Activated naive CD8-positive, alpha-beta T cell treated with anti-CD3 and anti-CD28 coated beads, Interleukin-2, amount 50 U/mL, for 24 hours (primary cell): ENCODE results near the gene UBE2R2.
A peak's percentile ranks its signal among the peaks of the same experiment; 100 is the strongest.

Source experiments
- ATAC-seq: fragments of 150-1000 bp; cut with Tn5 transposase; one replicate; pipeline ENCODE4 v1.10.0; 2021
- DNase-seq: peaks from one replicate; pipeline ENCODE4 v3.0.0; 2021
- H3K27ac Mint-ChIP-seq: one replicate; pipeline ENCODE4 v1.8.0; 2021; ENCODE audit warnings: mild to moderate bottlenecking, mixed read lengths
- H3K27me3 Mint-ChIP-seq: one replicate; pipeline ENCODE4 v1.8.0; 2021; ENCODE audit warnings: mixed read lengths
- H3K36me3 Mint-ChIP-seq: one replicate; pipeline ENCODE4 v1.8.0; 2021; ENCODE audit warnings: low read depth, mixed read lengths
- H3K4me1 Mint-ChIP-seq: one replicate; pipeline ENCODE4 v1.8.0; 2021; ENCODE audit warnings: mixed read lengths
- H3K4me3 Mint-ChIP-seq: one replicate; pipeline ENCODE4 v1.8.0; 2021; ENCODE audit warnings: mild to moderate bottlenecking, moderate library complexity, mixed read lengths
- H3K9me3 Mint-ChIP-seq: one replicate; pipeline ENCODE4 v1.8.0; 2021; ENCODE audit warnings: mixed read lengths

Gene UBE2R2

GRCh38 chr9:33908749-33909148 is 91.8 kb downstream of the UBE2R2 start:
- Mint-ChIP-seq H3K27me3 (no peaks in the 10 kb centered on the region), H3K9me3 (no peaks in the 10 kb centered on the region), H3K36me3 (peaks cover 14% of the 10 kb centered on the region), H3K4me3 (no peak overlapping the region), H3K27ac (no peak overlapping the region), H3K4me1 (no peaks in the 10 kb centered on the region)
- DNase-seq (no peak), ATAC-seq (no peak)

GRCh38 chr9:33913541-33913940 is 96.6 kb downstream of the UBE2R2 start:
- Mint-ChIP-seq H3K4me1 (no peaks in the 10 kb centered on the region), H3K4me3 (no peak overlapping the region), H3K36me3 (peaks cover 26% of the 10 kb centered on the region), H3K27ac (no peak overlapping the region), H3K9me3 (no peaks in the 10 kb centered on the region), H3K27me3 (no peaks in the 10 kb centered on the region)
- ATAC-seq (no peak), DNase-seq (no peak)

DNA sequence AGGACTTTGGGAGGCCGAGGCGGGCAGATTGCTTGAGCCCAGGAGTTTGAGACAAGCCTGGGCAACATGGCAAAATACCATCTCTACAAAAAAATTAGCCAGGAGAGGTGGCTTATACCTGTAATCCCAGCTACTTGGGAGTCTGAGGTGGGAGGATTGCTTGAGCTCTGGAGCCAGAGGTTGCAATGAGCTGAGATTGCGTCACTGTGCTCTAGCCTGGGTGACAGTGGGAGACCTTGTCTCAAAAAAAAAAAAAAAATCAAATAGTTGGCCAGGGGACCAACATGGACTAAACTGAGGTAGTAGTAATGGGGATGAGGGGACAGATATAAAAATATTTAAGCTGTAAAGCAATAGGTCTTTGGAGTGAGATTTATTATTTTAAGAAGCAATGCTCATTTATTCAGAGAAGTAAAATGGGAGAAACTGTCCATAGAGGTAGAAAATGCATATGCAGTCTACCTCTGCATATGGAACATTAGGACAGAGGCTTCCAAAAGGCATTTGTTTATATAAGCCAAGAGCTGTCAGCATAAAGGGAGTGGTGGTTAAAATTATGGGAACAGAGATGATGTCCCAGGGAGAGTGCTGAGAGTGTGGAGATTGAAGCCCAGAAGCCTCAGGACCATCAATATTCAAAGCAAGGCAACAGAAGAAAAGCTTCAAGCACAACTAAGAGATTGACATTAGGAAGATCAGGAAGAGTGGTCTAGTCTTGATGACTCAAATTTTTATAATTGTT is 98.1 kb downstream of the UBE2R2 start:
- H3K27me3 Mint-ChIP-seq = no peaks in the 10 kb centered on the region
- peaks cover 26% of the 10 kb centered on the region for H3K36me3 Mint-ChIP-seq
- H3K9me3 Mint-ChIP-seq = no peaks in the 10 kb centered on the region
- H3K4me3 Mint-ChIP-seq = no peak overlapping the region
- no peaks in the 10 kb centered on the region for H3K4me1 Mint-ChIP-seq
- DNase-seq (no peak), ATAC-seq (no peak)
- peak overlapping the region; percentile 41 for H3K27ac Mint-ChIP-seq

GRCh38 chr9:33917036-33917435 is 100.1 kb downstream of the UBE2R2 start:
- DNase-seq = no peak
- peak overlapping the region; percentile 10 for H3K27ac Mint-ChIP-seq
- H3K9me3 Mint-ChIP-seq = no peaks in the 10 kb centered on the region
- H3K36me3 Mint-ChIP-seq = peaks cover 35% of the 10 kb centered on the region
- no peak for ATAC-seq
- H3K4me3 Mint-ChIP-seq = no peak overlapping the region
- no peaks in the 10 kb centered on the region for H3K27me3 Mint-ChIP-seq
- no peaks in the 10 kb centered on the region for H3K4me1 Mint-ChIP-seq

- no peak for ATAC-seq
Measured at GRCh38 chr9:33919276-33919897, 102.4 kb downstream of the UBE2R2 start.

GRCh38 chr9:33921967-33922895 is 105.3 kb downstream of the UBE2R2 start:
- Mint-ChIP-seq H3K27ac (no peak overlapping the region), H3K27me3 (no peaks in the 10 kb centered on the region), H3K36me3 (peaks cover 36% of the 10 kb centered on the region), H3K9me3 (no peaks in the 10 kb centered on the region), H3K4me1 (no peaks in the 10 kb centered on the region), H3K4me3 (no peak overlapping the region)
- peak; percentile 31 for DNase-seq
- peak; percentile 33 for ATAC-seq

More at GRCh38 chr9:33919276-33919897, 102.4 kb downstream of the UBE2R2 start:
- Mint-ChIP-seq H3K27me3 (no peaks in the 10 kb centered on the region), H3K27ac (peak overlapping the region; percentile 39), H3K4me1 (no peaks in the 10 kb centered on the region), H3K4me3 (no peak overlapping the region), H3K36me3 (peaks cover 33% of the 10 kb centered on the region), H3K9me3 (no peaks in the 10 kb centered on the region)
- no peak for DNase-seq

GRCh38 chr9:33923079-33923478 is 106.1 kb downstream of the UBE2R2 start:
- no peak for DNase-seq
- no peaks in the 10 kb centered on the region for H3K27me3 Mint-ChIP-seq
- peaks cover 34% of the 10 kb centered on the region for H3K36me3 Mint-ChIP-seq
- H3K9me3 Mint-ChIP-seq = no peaks in the 10 kb centered on the region
- ATAC-seq = no peak
- H3K4me3 Mint-ChIP-seq = no peak overlapping the region
- no peak overlapping the region for H3K27ac Mint-ChIP-seq
- no peaks in the 10 kb centered on the region for H3K4me1 Mint-ChIP-seq

DNA sequence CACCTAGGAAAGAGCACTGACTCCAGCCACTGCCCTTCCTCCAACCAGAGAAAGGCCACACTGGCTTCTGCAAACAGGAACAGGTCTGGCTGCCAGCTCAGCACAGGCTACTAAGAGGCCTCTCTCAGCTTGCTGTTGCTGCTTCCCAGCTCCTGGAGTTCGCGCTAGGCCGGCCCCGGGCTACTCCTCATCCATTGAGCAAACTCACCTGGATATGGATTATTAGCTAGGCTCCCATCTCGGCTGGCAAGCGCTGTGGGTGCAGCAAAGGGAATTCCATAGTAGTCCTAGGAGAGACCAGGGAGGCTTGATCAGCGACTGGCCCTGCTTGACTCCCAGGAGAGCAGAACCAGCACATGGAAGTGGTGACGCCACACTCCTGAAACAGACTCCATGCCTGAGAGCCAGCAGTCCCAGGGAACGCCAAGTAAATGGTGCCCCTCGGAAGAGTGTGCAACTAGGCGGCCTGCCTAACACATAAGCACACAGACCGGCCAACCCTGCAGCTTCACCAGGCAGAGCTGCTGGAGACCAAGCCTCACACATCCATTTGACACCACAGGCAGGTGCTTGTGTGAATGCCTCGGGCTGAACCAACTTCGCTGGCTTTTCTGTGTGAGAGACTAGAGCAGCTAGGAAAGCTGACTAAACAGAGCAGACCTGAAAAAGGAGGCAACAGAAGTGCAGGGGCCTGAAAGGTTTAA is 107.2 kb downstream of the UBE2R2 start:
- Mint-ChIP-seq H3K27me3 (no peaks in the 10 kb centered on the region), H3K27ac (no peak overlapping the region), H3K4me3 (no peak overlapping the region), H3K36me3 (peaks cover 30% of the 10 kb centered on the region), H3K4me1 (no peaks in the 10 kb centered on the region), H3K9me3 (no peaks in the 10 kb centered on the region)
- ATAC-seq (no peak), DNase-seq (no peak)

DNA sequence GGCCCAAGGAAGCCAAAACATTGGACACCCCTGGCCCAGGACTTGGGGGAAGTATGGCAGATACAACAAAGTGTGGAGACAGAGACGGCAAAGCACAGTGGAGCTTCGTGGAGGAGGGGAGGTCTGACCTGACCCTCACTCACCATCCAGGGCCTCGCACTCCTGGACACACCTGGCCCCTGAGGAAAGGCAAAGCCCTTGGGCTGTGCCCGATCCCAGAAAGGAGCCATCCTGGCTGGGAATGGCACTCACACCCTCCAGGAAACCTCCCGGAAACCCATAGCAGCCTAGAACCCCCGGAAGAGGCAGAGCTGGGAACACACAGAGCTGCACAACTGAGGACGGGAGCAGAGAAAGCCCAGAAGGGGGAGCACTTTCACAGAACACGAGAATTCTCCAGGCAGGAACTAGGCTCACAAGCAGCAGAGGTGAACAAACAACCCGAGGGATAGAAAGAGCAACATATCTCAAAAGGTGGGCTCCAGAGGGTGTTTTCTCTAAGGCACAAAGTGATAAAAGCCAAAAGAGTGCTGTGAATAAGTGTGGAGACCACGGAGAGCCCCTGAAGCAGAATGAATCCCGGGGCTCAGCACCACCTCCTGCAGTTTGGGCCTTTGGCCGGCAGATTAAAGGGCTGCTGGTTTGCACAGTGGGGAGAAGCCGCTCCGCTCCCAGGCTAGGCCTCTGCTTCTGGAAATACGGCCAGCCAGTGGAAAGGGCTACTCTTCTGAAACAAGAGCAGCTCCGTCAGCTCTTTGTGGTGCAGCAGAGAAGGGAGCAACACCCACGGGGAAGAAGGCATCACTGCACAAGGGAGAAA is 108.2 kb downstream of the UBE2R2 start:
- Mint-ChIP-seq H3K27ac (peak overlapping the region; percentile 22), H3K9me3 (no peaks in the 10 kb centered on the region), H3K36me3 (peaks cover 34% of the 10 kb centered on the region), H3K4me1 (no peaks in the 10 kb centered on the region), H3K4me3 (no peak overlapping the region), H3K27me3 (no peaks in the 10 kb centered on the region)
- no peak for DNase-seq
- no peak for ATAC-seq

- Mint-ChIP-seq H3K27ac (no peak overlapping the region), H3K4me3 (no peak overlapping the region), H3K36me3 (peaks cover 31% of the 10 kb centered on the region), H3K4me1 (no peaks in the 10 kb centered on the region), H3K9me3 (no peaks in the 10 kb centered on the region), H3K27me3 (no peaks in the 10 kb centered on the region)
- no peak for DNase-seq
- ATAC-seq = no peak
Measured at GRCh38 chr9:33926746-33927485, 110.0 kb downstream of the UBE2R2 start.

- no peaks in the 10 kb centered on the region for H3K27me3 Mint-ChIP-seq
- peak; percentile 9 for ATAC-seq
- peaks cover 33% of the 10 kb centered on the region for H3K36me3 Mint-ChIP-seq
- H3K9me3 Mint-ChIP-seq = no peaks in the 10 kb centered on the region
- H3K4me3 Mint-ChIP-seq = no peak overlapping the region
- no peak overlapping the region for H3K27ac Mint-ChIP-seq
- no peak for DNase-seq
- no peaks in the 10 kb centered on the region for H3K4me1 Mint-ChIP-seq
Measured at GRCh38 chr9:33927694-33928093, 110.7 kb downstream of the UBE2R2 start.

DNA sequence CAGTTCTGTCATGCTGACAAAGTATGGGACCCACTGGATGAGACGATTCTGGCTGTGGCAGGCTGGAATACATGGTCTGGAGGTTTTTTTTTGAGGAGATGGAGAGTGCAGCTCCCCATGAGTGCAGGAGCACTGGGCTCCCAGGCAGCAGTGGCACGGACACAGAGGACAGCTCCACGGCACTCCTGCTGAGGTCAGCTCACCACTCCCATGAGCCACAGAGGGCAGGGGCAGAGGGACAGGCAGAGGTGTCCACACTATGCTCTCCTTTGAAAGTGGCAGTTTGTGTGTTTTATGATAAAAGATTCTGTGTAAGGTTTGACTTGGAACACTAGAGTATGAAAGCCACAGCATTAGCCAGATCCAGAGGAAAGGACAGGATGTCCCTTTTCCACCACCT is 114.4 kb downstream of the UBE2R2 start:
- no peaks in the 10 kb centered on the region for H3K4me1 Mint-ChIP-seq
- H3K9me3 Mint-ChIP-seq = no peaks in the 10 kb centered on the region
- H3K27me3 Mint-ChIP-seq = no peaks in the 10 kb centered on the region
- no peak overlapping the region for H3K4me3 Mint-ChIP-seq
- DNase-seq (no peak), ATAC-seq (no peak)
- peaks cover 53% of the 10 kb centered on the region for H3K36me3 Mint-ChIP-seq
- no peak overlapping the region for H3K27ac Mint-ChIP-seq
